GM18505 (cell line): Measurements from ENCODE around the gene NANOS1.

Experiments
- ATAC-seq: cut with Tn5 transposase; IDR thresholded peaks from one replicate; pipeline ENCODE4 v1.9.1; 2021; ENCODE audit not compliant: unreplicated experiment
- POLR2A ChIP-seq: IDR thresholded peaks from 4 replicates; pipeline ENCODE4 v1.6.1; 2011; ENCODE audit warnings: borderline replicate concordance; ENCODE audit not compliant: insufficient read depth, insufficient read length; ENCODE audit errors: extremely low read depth

The NANOS1 gene

GRCh38 chr10:119028900-119029612 is 458 bp upstream of the NANOS1 start:
- no peak for TF ChIP-seq POLR2A
- ATAC-seq: peak; percentile 60

- ATAC-seq: peak; percentile 50
- TF ChIP-seq POLR2A: peak; percentile 32
Observed at GRCh38 chr10:119030421-119031250, 1.1 kb downstream of the NANOS1 start.

GRCh38 chr10:119031496-119032059 is 2.1 kb downstream of the NANOS1 start:
- no peak for ATAC-seq
- no peak for TF ChIP-seq POLR2A

GRCh38 chr10:119039161-119039560 is 9.6 kb downstream of the NANOS1 start:
- no peak for ATAC-seq

GRCh38 chr10:119041326-119041725 is 11.8 kb downstream of the NANOS1 start:
- TF ChIP-seq POLR2A: peak; percentile 1
- ATAC-seq: no peak

More at GRCh38 chr10:119039161-119039560, 9.6 kb downstream of the NANOS1 start:
- no peak for TF ChIP-seq POLR2A

GRCh38 chr10:119042169-119042568 is 12.7 kb downstream of the NANOS1 start:
- TF ChIP-seq POLR2A: no peak

DNA sequence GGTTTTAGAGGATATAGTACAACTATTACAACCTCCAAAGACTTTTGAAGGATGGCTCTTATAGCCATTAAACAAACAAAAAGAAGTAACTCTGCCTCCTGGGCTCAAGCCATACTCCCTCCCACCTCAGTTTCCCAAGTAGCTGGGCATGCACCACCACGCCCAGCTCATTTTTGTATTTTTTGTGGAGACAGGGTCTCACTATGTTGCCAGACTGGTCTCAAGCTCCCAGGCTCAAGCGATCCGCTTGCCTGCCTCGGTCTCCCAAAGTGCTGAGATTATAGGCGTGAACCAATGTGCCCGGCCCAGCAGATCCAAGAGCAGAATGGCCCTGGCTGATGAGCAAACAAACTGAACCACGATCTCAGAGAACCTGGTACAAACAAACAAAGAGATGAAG is 16.0 kb downstream of the NANOS1 start:
- TF ChIP-seq POLR2A: no peak
- ATAC-seq: no peak

More at GRCh38 chr10:119042169-119042568, 12.7 kb downstream of the NANOS1 start:
- ATAC-seq: no peak

DNA sequence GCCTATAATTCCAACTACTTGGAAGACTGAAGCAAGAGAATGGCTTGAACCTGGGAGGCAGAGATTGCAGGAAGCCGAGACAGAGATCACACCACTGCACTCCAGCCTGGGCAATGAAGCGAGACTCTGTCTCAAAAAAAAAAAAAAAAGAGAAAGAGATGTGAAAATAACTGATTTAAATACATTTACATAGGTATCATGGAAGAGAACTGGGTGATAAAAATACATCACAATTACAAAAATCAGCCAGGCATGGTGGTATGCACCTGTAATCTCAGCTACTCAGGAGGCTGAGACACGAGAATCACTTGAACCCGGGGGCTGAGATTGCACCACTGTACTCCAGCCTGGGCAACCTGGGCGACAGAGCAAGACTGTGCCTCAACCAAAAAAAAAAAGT is 19.8 kb downstream of the NANOS1 start:
- no peak for TF ChIP-seq POLR2A
- ATAC-seq: no peak

DNA sequence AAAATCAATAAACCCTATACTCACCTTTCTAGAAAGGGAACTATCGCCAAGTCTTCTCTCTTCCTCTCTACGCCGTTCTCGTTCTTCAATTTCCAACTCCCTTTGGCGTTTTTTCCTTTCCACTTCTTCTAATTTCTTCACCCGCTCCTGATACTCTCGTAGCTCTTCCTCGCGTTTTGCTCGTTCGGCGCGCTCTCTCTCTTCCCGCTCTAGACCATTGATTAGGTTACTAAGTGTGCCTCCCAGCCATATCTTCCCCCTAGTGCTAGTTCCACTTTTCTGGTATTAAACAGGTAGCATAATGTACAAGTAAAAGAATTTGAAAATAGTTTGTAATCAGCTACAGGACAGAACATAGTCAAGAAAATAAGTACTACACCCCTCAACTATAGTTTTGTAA is 20.3 kb downstream of the NANOS1 start:
- no peak for TF ChIP-seq POLR2A
- no peak for ATAC-seq

DNA sequence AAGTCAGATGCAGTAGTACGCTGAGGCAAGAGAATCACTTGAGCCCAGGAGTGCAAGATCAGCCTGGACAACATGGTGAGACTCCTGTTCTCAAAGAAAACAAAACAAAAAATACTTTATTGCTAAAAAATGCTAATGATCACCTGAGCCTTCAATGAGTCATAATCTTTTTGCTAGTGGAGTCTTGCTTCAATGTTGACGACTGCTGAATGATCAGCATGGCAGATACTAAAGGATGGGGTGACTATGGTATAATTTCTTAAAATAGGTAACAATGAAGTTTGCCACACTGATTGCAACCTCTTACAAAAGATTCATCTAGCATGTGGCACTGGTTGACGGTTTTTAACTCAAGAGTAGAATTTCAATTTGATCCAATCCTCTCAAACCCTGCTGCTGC is 22.3 kb downstream of the NANOS1 start:
- ATAC-seq: no peak
- TF ChIP-seq POLR2A: no peak

- no peak for TF ChIP-seq POLR2A
- no peak for ATAC-seq
Observed at GRCh38 chr10:119055472-119055871, 26.0 kb downstream of the NANOS1 start.

DNA sequence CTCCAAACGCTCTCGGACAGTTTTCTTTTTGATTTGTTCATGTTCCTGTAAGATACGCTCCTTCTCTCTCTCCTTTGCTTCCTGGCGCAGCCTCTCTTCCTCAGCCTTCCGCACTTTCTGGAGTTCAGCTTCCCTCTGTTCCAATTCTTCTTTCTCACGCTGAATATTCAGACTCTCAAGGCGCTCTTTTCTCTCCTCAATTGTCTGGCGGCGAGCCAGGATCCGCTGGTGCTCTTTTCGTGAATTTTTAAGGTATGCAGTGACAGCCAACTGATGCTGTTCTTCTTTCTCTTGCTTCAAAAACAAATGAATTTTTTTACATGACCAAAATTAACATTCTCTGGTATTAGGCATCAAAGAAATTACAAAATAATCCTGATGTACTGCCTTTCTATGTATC is 28.5 kb downstream of the NANOS1 start:
- ATAC-seq: no peak
- TF ChIP-seq POLR2A: no peak

DNA sequence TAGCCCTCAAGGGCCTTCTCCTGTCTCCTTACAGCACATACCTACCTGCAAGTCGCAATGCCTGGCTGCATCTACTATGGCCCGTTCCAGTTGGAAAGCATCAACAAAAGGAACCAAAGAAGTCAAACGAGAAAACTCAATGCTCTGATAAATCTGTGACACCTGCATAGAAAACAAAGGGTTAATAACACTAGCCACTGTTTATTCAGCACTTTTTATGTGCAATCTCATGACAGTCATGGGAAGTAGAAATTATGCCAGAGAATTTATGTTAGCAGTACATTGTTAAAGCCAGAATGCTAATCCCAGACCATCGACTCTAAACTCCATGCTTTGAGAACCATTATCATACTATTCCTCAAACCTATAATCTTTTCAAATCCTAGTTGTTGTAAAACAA is 30.0 kb downstream of the NANOS1 start:
- ATAC-seq: no peak
- no peak for TF ChIP-seq POLR2A
